GM18498 (cell line): ENCODE data around the gene CLTC.

ENCODE experiments used
- ATAC-seq: cut with Tn5 transposase; IDR thresholded peaks from one replicate; pipeline ENCODE4 v1.9.1; 2021; ENCODE audit warnings: mild to moderate bottlenecking, moderate library complexity; ENCODE audit not compliant: unreplicated experiment

The CLTC gene

GRCh38 chr17:59722623-59723022 lies 102.9 kb downstream of the CLTC start:
- ATAC-seq, result no peak

GRCh38 chr17:59723041-59723440 lies 103.3 kb downstream of the CLTC start:
- ATAC-seq, result no peak

GRCh38 chr17:59723607-59724006 lies 103.9 kb downstream of the CLTC start:
- no peak for ATAC-seq

- ATAC-seq, result no peak
Measured at GRCh38 chr17:59725691-59726090, 106.0 kb downstream of the CLTC start.

- no peak for ATAC-seq
Measured at GRCh38 chr17:59727817-59728533, 108.3 kb downstream of the CLTC start.

GRCh38 chr17:59730268-59730834 lies 110.7 kb downstream of the CLTC start:
- no peak for ATAC-seq

- no peak for ATAC-seq
Measured at GRCh38 chr17:59733697-59734096, 114.0 kb downstream of the CLTC start.

GRCh38 chr17:59734226-59734625 lies 114.5 kb downstream of the CLTC start:
- ATAC-seq, result no peak

- ATAC-seq, result no peak
Measured at GRCh38 chr17:59737324-59737723, 117.6 kb downstream of the CLTC start.

GRCh38 chr17:59743842-59744241 lies 124.1 kb downstream of the CLTC start:
- ATAC-seq, result no peak

- no peak for ATAC-seq
Measured at GRCh38 chr17:59745040-59745439, 125.3 kb downstream of the CLTC start.
